GM19035 (cell line): Measurements from ENCODE around the gene STK32A.
"Not testable (repeated sequence)": the region's sequence is repeated elsewhere in the genome, so short reads cannot be mapped to it uniquely, and the experiment has no call there.

ENCODE experiments used
- ATAC-seq: cut with Tn5 transposase; IDR thresholded peaks from one replicate; pipeline ENCODE4 v1.9.1; 2021; ENCODE audit not compliant: unreplicated experiment

Gene STK32A

DNA sequence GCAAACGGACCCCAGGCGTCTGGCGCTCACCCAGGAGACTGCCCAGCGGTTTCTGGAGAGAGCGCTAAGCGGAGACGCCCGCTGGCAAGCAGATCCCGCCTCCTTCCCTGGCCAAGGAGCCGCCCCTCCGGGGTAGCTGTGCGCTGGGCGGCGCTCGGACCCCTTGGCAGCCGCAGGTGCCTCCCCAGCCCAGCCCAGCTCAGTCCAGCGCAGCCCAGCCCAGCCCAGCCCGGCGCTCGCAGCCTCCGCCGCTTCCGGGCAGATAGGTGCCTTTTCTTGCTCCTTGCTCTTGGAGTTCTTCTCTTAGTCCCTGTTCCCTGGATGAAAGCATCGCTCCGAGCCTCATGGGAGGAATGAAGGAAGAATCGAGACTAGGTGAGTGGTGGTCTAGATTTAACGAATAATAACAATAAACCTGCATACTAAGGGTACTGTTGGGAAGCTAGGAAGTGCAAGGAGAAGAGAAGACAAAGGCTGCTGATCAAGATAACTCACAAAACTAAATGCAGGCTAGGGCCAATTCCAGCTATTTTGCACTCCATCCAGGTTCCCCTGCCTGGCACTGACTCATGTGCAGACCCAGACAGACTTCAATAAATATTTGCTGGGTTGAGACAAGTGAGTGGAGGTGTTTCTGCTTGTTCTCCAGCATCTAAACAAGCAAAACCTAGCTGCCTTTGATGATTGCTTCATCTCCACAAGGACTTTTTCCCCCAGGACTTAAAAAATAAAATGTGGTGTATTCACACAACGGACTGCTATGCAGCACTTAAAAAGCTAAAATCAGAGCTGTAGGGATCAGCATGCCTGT lies at the start of gene STK32A:
STK32A (plus strand) TSS at position 202 of the 811 bp plus-strand sequence. CDS start 4,609 bp downstream, outside the sequence.
- no peak for ATAC-seq

DNA sequence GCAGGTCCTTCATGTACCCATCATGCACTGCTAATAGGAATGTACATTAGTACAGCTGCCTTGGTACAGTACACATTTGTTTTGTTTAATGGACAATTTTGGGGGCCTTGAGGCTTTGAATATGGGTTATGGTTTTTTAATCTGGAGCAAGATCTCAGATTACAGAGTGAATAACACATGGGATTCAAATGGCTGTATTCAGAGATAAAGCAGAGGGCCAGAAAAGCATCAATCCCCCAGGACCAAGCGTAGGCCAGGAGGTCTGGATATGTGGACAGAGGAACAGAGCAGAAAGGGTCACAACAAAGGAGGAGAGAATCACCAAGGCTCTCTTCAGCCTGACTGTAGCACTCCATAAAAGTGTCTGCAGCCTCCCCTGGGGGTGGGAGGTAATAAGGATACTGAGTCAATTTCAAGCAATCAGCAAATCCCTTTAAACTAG lies 47.7 kb upstream of the STK32A start:
- ATAC-seq, result no peak

DNA sequence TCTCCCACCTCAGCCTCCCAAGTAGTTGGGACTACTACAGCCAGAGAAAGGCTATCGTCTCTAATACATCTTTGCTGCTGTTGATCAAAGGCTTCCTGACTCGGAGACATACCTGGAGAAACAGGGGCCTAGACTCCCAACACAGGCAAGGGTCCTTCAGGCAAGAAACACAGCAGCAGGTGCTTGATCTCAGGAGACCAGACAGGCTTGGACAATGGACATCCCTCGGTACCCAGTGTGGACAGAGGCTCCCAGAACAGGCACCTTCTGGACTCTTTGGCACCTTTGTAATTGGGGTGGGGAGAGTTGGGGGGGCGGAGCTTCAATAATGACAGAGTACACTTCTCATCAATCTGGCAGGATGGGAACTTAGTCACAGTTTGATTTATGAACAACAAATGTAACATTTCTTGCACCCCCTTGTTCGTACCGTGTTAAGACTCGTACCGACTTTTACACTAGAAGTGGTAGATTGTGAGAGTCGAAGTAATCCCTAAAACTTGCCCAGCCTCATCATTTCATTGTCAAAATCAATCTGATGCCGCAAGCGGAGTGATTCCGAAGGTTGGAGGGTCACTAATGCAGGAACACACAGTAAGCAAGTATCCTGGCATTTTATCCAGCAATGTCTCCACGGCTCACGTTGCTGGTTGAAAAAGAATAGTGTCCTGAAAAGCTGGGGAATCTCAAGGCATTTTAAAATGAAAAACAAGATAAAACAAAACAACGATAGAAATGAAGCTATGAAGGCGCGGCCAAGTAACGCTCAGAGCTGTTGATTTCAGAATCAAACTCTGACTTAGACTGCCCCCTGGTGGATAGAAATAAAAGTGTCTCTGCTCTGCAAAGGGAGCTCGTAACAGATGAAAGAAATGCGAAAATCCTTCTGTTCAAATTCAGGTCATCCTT lies 46.4 kb upstream of the STK32A start:
- peak; percentile 87 for ATAC-seq

DNA sequence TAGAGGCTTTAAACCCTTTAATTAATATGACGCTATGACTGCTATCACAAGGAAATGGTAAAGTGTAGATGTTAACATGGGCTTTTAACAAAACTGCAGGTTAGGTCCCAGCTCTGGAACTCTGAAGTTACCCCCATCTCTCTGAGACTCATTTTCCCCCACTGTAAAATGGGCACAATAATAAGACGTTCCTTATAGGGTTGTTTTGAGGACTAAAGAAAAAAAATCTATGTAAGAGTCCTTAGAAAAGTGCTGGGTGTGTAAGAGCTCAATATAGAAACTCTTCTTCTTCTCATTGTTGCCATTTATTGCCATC lies 45.8 kb upstream of the STK32A start:
- ATAC-seq, result peak; percentile 24

DNA sequence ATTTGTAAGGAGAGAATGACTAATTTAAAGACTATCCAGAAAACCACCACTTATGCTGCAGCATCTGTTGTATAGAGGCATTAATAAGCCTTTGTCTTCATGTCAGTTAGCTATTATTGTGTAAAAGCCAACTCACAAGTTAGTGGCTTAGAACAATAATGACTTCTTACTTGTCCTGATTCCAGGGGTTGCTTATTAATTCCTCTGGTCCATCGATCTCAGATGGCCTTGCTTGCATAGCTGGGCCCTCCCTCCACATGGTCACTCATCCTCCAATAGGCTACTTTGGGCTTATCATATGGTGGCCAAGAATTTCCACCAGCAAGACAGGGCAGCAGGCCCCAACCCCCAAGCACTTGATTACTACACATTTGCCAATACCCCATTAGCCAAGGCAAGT lies 44.5 kb upstream of the STK32A start:
- no peak for ATAC-seq

DNA sequence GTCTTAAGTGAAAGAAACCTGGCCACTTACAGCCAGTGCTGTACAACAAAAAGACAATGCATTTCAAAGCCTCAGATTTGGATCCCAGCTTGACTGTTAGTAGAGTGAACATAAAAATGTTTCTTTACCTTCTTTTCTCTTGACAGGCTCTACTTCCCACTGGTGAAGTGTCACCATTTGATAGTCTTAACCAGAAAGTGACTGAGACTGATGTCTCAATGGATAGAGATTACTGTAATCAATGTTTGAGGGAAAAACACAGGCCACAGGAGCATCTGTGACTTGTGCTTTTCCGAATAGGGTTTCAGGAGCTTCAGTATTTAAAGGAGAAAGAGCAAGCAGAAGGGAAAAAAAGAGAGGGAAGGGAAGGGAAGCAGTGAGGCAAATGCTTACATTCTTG lies 41.7 kb upstream of the STK32A start:
- no peak for ATAC-seq

DNA sequence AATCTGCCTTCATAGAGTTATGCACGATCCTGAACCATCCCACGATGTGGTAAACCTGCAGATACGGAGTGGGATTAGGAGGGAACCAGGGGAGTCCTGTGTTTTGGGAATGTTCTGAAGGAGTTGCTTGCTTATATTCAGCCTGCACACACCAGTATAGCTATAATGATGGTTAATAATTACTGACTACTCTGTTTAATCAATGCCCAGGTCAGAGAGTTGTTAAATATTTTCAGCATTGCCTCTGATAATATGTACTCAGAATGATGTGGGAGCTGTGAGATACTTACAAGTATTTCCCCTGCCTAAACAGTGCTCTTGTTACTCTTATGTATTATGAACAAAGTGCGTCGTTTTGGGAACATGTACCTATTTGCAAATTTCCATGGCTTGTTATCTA lies 34.8 kb upstream of the STK32A start:
- ATAC-seq, result no peak

DNA sequence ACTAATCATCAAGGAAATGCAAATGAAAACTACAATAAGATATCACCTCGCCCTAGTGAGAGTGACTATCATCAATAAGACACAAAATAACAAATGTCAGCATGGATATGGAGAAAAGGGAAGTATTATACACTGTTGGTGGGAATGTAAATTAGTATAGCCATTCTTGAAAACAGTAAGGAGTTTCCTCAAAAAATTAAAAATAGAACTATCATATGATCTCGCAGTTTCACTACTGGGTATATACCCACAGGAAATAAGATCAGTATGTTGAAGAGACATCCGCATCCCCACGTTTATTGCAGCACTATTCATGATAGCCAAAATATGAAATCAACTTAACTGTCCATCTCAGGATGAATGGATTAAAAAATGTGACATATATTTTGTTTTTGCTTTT lies 31.6 kb upstream of the STK32A start:
- no peak for ATAC-seq

DNA sequence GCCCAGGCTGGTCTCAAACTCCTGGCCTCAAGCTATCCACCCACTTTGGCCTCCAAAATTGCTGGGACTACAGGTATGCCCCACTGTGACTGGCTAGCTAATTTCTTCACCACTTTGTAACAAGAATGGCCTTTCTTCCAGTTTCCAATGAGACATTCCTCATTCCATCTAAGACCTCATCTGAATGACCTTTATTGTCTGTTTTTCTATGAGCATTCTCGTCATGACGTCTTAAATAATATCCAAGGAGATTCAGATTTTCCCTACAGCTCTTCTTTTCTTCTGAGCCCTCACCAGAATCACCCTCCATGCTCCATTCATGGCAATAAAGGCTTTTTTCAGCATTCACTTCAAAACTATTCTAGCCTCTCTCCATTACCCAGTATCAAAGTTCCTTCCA lies 30.2 kb upstream of the STK32A start:
- ATAC-seq, result no peak

DNA sequence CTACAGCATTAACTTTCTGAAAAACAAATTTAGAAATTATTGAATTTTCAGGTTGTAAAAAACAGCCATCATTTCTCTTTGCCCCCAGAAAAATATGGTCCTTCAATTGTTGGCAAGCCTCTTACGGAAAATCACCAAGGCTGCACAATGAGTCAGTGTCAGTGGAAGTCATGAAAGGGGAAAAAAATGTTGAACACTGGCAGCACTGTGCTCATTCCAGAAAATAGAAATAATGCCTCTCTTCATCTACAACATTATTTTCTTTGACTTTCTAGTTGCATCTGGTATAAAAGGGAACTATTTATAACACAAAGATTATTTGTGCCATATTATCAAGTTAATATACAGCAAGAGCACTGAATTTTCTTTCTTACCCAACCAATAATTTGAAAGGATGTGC lies 26.7 kb upstream of the STK32A start:
- no peak for ATAC-seq

DNA sequence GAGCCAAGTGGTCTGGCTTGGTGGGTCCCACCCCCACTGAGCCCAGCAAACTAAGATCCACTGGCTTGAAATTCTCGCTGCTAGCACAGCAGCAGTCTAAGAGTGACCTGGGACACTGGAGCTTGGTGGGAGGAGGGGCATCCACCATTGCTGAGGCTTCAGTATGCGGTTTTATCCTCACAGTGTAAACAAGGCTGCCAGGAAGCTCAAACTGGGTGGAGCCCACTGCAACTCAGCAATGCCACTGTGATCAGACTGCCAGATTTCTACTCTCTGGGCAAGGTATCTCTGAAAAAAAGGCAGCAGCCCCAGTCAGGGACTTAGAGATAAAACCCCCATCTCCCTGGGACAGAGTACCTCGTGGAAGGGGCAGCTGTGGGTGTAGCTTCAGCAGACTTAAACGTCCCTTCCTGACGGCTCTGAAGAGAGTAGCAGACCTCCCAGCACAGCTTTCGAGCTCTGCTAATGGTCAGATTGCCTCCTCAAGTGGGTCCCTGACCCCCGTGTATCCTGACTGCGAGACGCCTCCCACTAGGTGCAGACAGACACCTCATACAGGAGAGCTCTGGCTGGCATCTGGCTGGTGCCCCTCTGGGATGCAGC lies 18.2 kb upstream of the STK32A start:
- ATAC-seq, result no peak

DNA sequence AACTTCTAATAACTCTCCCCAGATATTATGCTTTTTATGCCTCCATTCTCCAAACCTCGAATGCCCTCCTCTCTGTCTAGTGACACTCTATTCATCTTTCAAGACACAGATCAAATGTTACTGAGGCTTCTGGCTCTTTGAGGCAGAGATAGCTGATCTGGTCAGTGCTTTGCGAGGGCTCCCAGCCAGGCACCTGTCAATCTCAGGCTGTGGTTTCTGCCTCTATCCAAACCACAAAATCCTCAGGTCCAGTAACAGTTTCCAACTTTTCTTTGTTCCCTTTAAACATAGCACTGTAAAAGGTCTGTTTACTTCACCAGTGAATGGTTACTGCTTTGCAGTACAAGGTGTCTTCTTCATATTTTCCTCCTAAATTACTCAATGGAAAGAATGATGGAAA lies 11.5 kb upstream of the STK32A start:
- no peak for ATAC-seq

DNA sequence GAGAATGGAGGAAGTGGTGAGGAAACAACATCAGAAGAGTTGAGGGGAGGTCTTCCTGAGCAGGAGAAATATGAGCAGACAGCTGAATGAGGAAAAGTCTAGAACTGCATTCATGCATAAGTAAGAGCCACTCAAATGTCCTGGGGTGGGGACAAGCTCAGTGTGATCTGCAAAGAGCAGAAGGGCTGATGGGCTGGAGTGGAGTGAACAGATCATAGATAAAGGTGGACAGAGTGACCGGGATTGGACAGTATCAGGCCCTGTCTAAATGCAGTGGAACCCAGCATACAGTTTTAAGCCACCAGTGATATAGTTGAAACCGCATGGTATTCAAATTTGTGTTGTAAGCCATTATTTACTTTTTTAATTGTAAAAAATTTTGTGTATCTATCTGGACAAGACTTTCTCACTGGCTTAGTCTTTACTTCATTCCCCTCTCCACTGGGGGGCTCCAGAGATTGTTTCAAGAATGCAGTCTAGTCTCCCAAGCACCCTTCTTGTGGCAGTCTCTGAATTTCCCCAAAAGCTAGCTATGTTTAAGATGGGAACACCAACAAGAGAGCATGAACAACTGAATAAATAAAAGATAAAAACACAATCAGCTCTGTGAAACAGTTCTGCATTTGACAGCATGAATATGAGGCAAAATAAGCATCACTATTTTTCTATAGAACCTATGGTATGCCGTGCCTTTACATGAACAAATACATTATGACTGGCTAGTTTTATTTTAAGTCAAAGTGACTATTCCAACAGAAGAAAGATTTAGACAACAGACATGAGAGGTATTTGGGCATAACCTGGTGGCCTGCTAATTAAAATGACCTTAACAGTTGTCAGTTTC lies 10.7 kb upstream of the STK32A start:
- peak; percentile 63 for ATAC-seq

DNA sequence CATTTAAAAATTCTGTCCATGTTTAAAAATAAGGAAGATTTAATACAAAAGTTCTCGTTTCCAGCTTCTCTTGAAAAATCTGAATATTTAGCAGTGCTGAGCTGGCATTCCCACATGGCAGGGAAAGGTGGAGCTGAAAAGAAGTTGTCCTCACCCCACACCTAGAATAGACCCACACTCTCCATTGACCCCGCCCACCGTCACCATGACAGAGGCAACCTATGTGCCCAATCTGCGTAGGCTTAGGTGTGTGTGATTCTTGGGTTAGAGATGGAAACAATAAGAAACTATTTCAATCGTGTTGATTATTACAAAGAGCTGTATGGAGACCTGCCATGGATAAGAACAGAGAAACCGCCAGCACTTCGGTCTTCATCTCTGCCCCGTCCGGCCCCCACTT lies 8.9 kb upstream of the STK32A start:
- no peak for ATAC-seq

DNA sequence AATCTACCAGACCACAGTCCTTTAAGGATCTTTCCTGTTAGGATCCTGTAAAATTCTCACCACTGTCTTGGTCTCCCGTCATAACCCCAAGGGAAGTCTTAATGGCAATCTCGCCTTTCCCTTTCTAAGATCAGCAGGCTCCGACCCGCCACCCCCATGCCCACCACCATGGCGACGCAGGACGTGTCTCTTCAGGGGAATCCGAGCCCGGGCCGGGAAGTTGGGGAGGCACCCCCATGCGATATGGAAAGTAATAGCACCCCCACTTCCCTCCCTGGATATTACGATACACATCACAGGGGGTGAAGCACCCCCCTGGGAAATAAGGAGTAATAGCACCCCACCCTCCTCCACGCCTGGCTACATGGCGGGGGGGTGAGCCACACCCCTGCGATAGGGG lies 8.3 kb upstream of the STK32A start:
- ATAC-seq, result no peak

DNA sequence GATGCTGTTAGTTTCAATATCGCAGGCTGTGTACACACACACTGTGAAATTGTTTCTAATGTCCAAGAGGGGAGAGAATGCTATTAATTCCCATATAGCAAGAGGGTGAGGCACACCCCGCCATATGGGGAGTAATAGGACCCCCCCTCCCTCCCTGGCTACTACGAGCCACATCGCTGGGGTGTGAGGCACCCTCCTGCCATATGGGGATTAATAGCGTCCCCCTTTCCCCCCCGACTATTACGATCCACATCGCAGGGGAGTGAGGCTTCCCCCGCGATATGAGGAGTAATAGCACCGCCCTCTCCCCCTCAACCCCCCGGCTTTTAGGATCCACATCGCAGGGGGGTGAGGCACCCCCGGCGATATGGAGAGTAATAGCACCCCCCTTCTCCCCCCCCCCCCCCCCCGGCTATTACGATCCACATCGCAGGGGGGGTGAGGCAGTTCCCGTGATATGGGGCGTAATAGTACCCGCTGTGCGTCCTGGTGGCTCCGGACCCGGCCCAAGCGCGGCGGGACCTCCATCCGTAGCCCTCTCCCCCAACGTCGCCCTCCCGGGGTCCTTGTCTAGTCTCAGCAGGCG lies 494 bp upstream of the STK32A start:
- no peak for ATAC-seq

DNA sequence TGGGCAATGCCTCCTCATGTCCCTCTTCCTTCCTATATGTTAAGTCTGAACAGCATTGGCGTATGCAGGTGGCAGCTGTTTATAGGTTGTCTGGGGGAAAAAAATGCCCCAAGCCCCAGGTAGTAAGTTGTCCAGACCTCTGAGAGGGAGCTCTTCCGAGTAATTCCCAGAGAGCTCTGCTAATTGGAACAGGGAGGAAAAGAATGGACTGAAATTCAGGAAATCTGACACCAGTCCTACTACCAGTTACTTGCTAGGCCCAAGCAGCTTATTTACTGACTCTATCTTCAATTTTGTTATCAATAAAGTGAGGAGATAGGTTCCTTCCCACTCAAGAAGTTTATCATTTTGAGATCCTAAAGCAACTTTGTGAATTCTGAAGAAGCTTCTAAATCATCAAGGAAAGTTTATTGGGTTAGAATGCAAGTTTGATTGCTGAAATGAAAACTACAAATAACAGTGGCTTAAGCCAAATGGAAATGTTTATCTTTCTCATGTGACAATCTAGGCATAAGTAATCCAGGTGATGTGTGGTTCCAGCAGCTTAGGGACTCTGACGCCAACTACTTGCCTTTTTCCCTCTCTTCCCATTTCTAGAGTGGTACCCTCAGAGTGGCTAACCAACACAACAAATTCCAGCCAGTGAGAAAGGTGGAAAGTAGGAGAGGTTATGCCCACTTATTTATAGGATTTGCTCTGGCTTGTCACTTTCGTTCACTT lies 5.6 kb downstream of the STK32A start:
- no peak for ATAC-seq

DNA sequence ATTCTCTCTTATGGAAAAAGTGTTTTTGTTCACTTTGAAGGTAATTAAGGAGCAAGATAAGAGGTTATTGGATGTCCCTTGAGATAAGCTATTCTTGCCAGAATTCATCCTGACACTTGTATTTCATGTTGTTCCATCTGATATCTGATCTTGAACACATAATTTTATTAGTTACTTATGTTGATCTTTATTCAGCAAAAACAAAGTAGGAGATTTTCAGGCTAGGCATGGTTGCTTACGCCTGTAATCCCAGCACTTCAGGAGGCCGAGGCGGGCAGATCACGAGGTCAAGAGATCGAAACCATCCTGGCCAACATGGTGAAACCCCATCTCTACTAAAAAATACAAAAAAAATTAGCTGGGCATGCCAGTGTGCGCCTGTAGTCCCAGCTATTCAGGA lies 8.4 kb downstream of the STK32A start:
- not testable (repeated sequence) for ATAC-seq

DNA sequence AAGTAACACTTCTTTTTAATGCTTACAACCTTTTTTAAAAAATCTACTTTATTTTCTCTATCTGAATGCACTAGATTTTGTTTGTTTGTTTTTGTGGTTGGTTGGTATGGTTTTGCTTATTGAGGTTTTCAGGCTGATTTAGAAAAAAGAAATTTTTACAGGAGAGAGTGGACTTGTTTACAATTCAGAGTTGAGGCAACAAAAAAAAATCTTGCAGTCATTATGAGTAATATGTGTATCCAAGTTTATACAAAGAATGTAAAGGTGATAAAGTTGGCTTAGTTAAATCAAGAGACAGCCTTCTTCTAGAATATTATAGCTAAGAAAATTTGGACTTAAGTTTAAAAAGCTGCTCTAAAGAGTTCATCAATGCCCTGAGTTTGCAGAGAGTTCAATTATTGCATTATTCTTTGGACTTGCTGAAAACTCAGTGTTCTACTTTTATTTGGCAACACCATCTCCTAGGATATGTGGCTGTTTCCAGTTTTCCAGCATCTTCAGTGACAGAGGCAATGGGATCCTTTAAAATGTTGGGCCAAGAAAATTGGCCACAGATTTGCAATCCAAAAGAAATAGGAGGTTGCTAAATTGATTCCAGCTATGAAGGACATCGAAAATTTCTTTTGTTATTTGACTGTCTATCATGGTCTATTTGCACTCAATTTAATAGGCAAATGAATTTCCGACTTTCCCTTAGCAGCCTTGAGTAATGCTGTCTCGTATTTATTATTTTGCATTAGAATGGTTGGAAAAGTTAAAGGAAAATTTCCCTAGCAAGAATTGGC lies 10.7 kb downstream of the STK32A start:
- ATAC-seq, result no peak
